HG02623 (cell line): ENCODE results near the gene C5orf22.
"Not testable (repeated sequence)": the region's sequence is repeated elsewhere in the genome, so short reads cannot be mapped to it uniquely, and the experiment has no call there.

Experiments
- ATAC-seq: cut with Tn5 transposase; IDR thresholded peaks from one replicate; pipeline ENCODE4 v1.9.1; 2021; ENCODE audit warnings: moderate library complexity; ENCODE audit not compliant: unreplicated experiment

Gene C5orf22

DNA sequence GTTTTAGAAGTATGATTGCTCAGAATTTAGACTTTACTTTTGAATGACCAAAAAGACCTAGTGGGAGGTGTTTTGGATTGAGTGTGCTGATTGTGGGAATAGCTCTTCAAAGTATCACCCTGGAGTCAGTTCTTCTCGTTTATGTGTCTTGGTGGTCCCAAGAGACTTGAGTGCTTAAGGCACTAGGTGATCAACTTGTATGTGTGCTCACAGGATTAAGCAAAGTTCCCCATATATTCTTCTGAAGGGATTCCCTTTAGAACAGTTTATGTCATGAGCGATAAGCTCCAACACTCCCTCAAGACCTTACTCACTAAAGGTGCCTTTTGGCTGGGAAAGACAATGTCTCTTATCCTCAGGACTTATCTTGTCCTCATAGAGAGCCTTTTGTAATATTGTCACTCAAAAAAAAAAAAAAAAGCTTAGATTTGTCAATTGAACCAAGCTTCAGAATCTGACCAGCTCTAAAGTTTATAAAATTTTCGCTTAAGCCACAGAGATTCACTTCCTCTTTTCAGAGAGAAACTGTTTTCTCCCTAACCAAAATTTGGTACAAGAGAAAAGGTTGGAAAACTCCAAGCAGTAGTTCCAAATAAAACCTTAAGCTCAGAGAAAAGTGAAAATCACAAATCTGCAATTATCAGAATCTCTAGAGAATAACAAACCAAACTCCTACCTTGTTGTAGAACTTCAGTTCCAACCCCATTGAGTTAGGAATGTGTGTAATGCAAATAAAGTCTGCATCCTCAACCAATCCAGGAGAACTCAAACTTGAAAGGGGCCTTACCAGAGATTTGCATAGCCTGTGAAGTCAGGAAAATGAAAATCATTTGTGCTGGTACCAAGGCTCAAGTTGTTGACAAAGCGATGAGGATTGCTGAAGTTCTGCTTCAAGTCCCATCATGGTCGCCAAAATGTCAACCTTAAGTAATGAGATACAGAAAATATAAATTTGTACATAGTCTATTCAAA lies 66.8 kb downstream of the C5orf22 start:
- no peak for ATAC-seq

DNA sequence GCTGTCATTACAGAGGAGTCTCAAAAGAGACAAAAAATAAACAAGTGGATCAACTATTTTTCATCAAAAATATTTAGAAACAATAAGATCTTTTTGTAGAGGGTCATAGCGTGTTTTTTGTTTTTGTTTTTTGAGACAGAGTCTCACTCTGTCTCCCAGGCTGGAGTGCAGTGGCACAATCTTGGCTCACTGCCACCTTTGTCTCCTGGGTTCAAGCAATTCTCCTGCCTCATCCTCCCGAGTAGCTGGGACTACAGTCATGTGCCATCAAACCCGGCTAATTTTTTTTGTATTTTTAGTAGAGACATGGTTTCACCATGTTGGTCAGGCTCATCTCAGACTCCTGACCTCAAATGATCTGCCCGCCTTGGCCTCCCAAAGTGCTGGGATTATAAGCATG lies 70.2 kb downstream of the C5orf22 start:
- not testable (repeated sequence) for ATAC-seq

DNA sequence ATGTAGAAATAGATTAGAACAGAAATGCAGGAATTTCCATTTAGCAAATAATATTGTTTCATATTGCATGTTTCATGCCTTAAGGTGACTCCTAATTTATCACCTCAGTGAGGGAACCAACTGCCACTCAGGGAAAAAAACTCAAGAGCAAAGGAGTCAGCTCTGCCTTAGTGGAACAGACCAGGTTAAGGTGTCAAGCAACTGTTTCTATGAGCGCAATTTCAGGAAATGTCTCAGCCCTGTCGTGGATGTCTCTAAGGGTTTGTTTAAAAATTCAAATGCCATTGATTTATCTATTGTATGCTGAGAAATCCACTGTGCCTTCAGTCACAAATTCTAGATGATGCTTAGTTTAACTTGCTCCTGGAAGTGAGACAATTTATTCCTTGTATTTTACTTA lies 72.1 kb downstream of the C5orf22 start:
- no peak for ATAC-seq

DNA sequence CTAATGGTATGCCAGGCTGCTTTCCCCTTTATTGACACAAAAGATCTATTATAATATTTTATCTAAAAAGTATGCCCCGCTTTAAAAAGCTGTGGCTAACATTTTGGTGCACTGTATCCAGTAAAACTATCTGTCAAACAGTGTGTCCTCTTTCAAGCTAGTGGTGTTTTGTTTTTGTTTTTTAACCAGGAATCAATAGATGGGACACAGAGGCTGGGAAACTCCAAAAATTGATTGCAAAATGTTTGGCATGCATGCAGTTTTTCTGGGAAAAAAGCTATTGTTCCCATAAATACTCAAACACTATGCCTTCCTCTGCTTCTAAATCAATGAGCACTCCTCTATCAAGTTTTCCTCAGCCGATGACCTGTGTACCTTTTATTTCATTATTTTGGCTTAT lies 72.5 kb downstream of the C5orf22 start:
- ATAC-seq: no peak
